ENCODE data around the gene MAP2. TPM values are rescaled to one million over a fixed set of nuclear protein-coding genes. Genes with fewer than 3 reads are reported as not detected.

MAP2 gene
- total and polyA plus RNA-seq, 2 of the 13 experiments (the other 11 are each of a cell fraction or from before 2014, with no cell fraction given): 0.08 TPM; not detected in 1

GRCh38 chr2:209376686-209377085, 47.2 kb upstream of the MAP2 start:
- ChIA-PET CTCF (ENCODE audit: low intra/inter-chr PET ratio, low total read pairs) (no interaction called here), POLR2A (no interaction called here)
- Histone ChIP-seq H3K4me3 (replicated peaks in 1 of 3; ENCODE audit: insufficient read depth in 1 of 3, low read depth in 2 of 3, low read length in 3 of 3) (no peak overlapping the region), H3K9ac (ENCODE audit: insufficient read depth, low read depth, low read length) (no peak overlapping the region), H3K79me2 (ENCODE audit: insufficient read depth, low read length) (no peaks in the 10 kb centered on the region), H3K9me3 (ENCODE audit: low read length) (peaks cover 26% of the 10 kb centered on the region; the same call in 1 of the 2 replicates), H4K20me1 (ENCODE audit: insufficient read depth, low read length) (no peaks in the 10 kb centered on the region), H3K4me1 (ENCODE audit: insufficient read depth, low read length) (no peaks in the 10 kb centered on the region), H3K36me3 (replicated peaks in 1 of 2; ENCODE audit: control insufficient read depth in 1 of 2, insufficient read depth in 2 of 2, low read length in 2 of 2) (no peaks in the 10 kb centered on the region), H3K27ac (ENCODE audit: extremely low read length, insufficient read depth, low read length) (no peak overlapping the region), H3K27me3 (ENCODE audit: control insufficient read depth in 1 of 2, insufficient read depth in 2 of 2, low read length in 2 of 2) (no peaks in the 10 kb centered on the region), H3K4me2 (ENCODE audit: low read depth, low read length) (no peak overlapping the region), H2AFZ (ENCODE audit: low read length) (no peak overlapping the region)
- BruUV-seq (replicated peaks): no TSS peak
- in situ Hi-C loops (cut with HindIII; ENCODE audit: extremely low pct_ligation_motif_present, low pct_unique_long_range_greater_than_20kb) (no loop called here), intact Hi-C loops (cut with micrococcal nuclease; ENCODE audit: unreplicated experiment) (no loop called here)
- DNase-seq (ENCODE audit: low spot score) (no peak), ATAC-seq (no peak), FAIRE-seq (no peak)
- TF ChIP-seq ZNF761 (CRISPR knock-in tag; conservative IDR thresholded peaks at IDR 0.05) (no peak), EP300 (IDR thresholded peaks at IDR 0.05; ENCODE audit: low read depth in 2 of 2, low read length in 2 of 2) (no peak), EP300 (CRISPR knock-in tag; IDR thresholded peaks at IDR 0.05; ENCODE audit: borderline replicate concordance) (no peak), ZNF160 (CRISPR knock-in tag; IDR thresholded peaks at IDR 0.05) (no peak), NPAS2 (CRISPR knock-in tag; IDR thresholded peaks at IDR 0.05; ENCODE audit: borderline replicate concordance) (no peak), ATF7-NPFF (CRISPR knock-in tag; IDR thresholded peaks at IDR 0.05; ENCODE audit: low read depth) (no peak), ZNF142 (CRISPR knock-in tag; IDR thresholded peaks at IDR 0.05) (no peak), NFE2L1 (CRISPR knock-in tag; IDR thresholded peaks at IDR 0.05; ENCODE audit: borderline replicate concordance) (no peak)
- 2% methylated on average over 1 of the region's 1 CpG for WGBS (ENCODE audit: low lambda C conversion rate)

Measured in HepG2 (cell line).